A549 (cell line): ENCODE measurements around the gene TTL. TPM values are rescaled to one million over a fixed set of nuclear protein-coding genes. Genes with fewer than 3 reads are reported as not detected.
"Not testable (repeated sequence)": the region's sequence is repeated elsewhere in the genome, so short reads cannot be mapped to it uniquely, and the experiment has no call there.

Experiments
- ATAC-seq, 2 experiments: fragments of 200-7000 bp in 1 of 2; fragments of >200 bp in 1 of 2; cut with Nextera tagmentation in 1 of 2; cut with Tn5 transposase in 1 of 2; 3 replicates each; pipeline versions ENCODE4 v1.8.0 to v1.9.1; 2018 to 2020; ENCODE audit warnings: mild to moderate bottlenecking in 1 of 2, moderate library complexity in 1 of 2
- CTCF ChIA-PET: fragments of 300-600 bp; sonication (Branson Sonifier 250); formaldehyde crosslinking; extraction: SDS; loops from one replicate; lab custom pipeline; 2021; ENCODE audit warnings: antibody characterized with exemption, inconsistent platforms; lab: Yijun Ruan, JAX
- POLR2A ChIA-PET: fragments of 350-600 bp; formaldehyde crosslinking; extraction: SDS; loops from one replicate; lab custom pipeline; 2021; ENCODE audit warnings: antibody characterized with exemption, inconsistent platforms; lab: Yijun Ruan, JAX
- DNase-seq, 2 experiments: peaks; one replicate each; pipeline versions ENCODE4 v3.0.0 to v3.0.0-alpha.2; 2011 to 2016; ENCODE audit warnings: low read depth in 1 of 2, low spot score in 1 of 2
- FAIRE-seq: peaks from 2 replicates; lab custom pipeline; 2011; peaks lifted over from hg19 to GRCh38; lab: Jason Lieb, UNC
- H3K27ac ChIP-seq, 2 experiments: fragments of >200 bp; sonication (Bioruptor Twin); formaldehyde crosslinking; 3 replicates each; pipeline ENCODE4 v1.5.1; 2016 to 2017
- H3K4me1 ChIP-seq: fragments of >200 bp; sonication (Bioruptor Twin); formaldehyde crosslinking; 3 replicates; pipeline ENCODE4 v1.6.1; 2016
- H3K4me2 ChIP-seq: fragments of >200 bp; sonication (Bioruptor Twin); formaldehyde crosslinking; 3 replicates; pipeline ENCODE4 v1.6.1; 2016
- H3K4me3 ChIP-seq: fragments of >200 bp; sonication (Bioruptor Twin); formaldehyde crosslinking; 3 replicates; pipeline ENCODE4 v1.5.1; 2016
- H3K9me3 ChIP-seq: fragments of >200 bp; sonication (Bioruptor Twin); formaldehyde crosslinking; 3 replicates; pipeline ENCODE4 v1.6.1; 2016
- BHLHE40 ChIP-seq: IDR thresholded peaks from 2 replicates; pipeline ENCODE4 v1.6.1; 2012; ENCODE audit warnings: low read depth, low read length, inconsistent platforms
- CBX8 ChIP-seq: fragments of 200-600 bp; sonication (generic); IDR thresholded peaks from 2 replicates; pipeline ENCODE4 v1.6.1; 2016
- CHD4 ChIP-seq: fragments of 200-600 bp; sonication (generic); IDR thresholded peaks from 2 replicates; pipeline ENCODE4 v1.6.1; 2016; ENCODE audit warnings: antibody characterized with exemption, mild to moderate bottlenecking, borderline replicate concordance
- FOXS1 ChIP-seq: fragments of 250-450 bp; sonication (Bioruptor Pico); IDR thresholded peaks from 2 replicates; pipeline ENCODE4 v1.5.0; 2020; ENCODE audit warnings: mild to moderate bottlenecking, moderate library complexity
- GATA3 ChIP-seq: IDR thresholded peaks from 2 replicates; pipeline ENCODE4 v1.6.1; 2012; ENCODE audit warnings: borderline replicate concordance
- HOXA7 ChIP-seq: fragments of 250-450 bp; sonication (Bioruptor Pico); IDR thresholded peaks from 2 replicates; pipeline ENCODE4 v1.5.0; 2020; ENCODE audit warnings: mild to moderate bottlenecking, moderate library complexity
- JUNB ChIP-seq: fragments of >200 bp; sonication (Bioruptor Twin); formaldehyde crosslinking; IDR thresholded peaks from 2 replicates; pipeline ENCODE4 v1.6.1; 2016
- MAZ ChIP-seq: fragments of 150-350 bp; IDR thresholded peaks from 2 replicates; pipeline ENCODE4 v1.6.1; 2014; ENCODE audit warnings: antibody characterized with exemption, low read depth, low read length, borderline replicate concordance
- MYC ChIP-seq: IDR thresholded peaks from 2 replicates; pipeline ENCODE4 v1.6.1; 2012; ENCODE audit warnings: mild to moderate bottlenecking, inconsistent platforms, low read length, improper control_type of control experiment, borderline replicate concordance
- PBX3 ChIP-seq: IDR thresholded peaks from 2 replicates; pipeline ENCODE4 v1.6.1; 2012
- PHF8 ChIP-seq: fragments of 200-600 bp; sonication (generic); IDR thresholded peaks from 2 replicates; pipeline ENCODE4 v1.6.1; 2016; ENCODE audit warnings: low read depth, mild to moderate bottlenecking, antibody characterized with exemption, moderate library complexity, borderline replicate concordance
- POLR2AphosphoS2 ChIP-seq: conservative IDR thresholded peaks from 2 replicates; pipeline ENCODE4 v1.6.1; 2012; ENCODE audit warnings: low read length, improper control_type of control experiment, inconsistent platforms
- RAD21 ChIP-seq, 2 experiments: fragments of >200 bp in 1 of 2; sonication (Bioruptor Twin) in 1 of 2; formaldehyde crosslinking in 1 of 2; IDR thresholded peaks in 1 of 2; conservative IDR thresholded peaks in 1 of 2; 2 replicates in 1 of 2; 3 replicates in 1 of 2; pipeline ENCODE4 v1.6.1; 2012 to 2018; ENCODE audit warnings: inconsistent platforms in 1 of 2
- RCOR1 ChIP-seq: fragments of 150-350 bp; IDR thresholded peaks from 2 replicates; pipeline ENCODE4 v1.6.1; 2014; ENCODE audit warnings: antibody characterized with exemption, low read length, low read depth
- SMC3 ChIP-seq: fragments of >200 bp; sonication (Bioruptor Twin); formaldehyde crosslinking; IDR thresholded peaks from 3 replicates; pipeline ENCODE4 v1.6.1; 2018; ENCODE audit warnings: inconsistent platforms
- TP53 ChIP-seq: fragments of 250-450 bp; sonication (Bioruptor Pico); IDR thresholded peaks from 2 replicates; pipeline ENCODE4 v1.5.0; 2021; ENCODE audit warnings: mild to moderate bottlenecking, moderate library complexity
- USF2 ChIP-seq: fragments of 450-650 bp; IDR thresholded peaks from 2 replicates; pipeline ENCODE4 v1.6.1; 2014; ENCODE audit warnings: antibody characterized with exemption
- ZFP36 ChIP-seq: fragments of 450-650 bp; IDR thresholded peaks from 2 replicates; pipeline ENCODE4 v1.6.1; 2014; ENCODE audit warnings: borderline replicate concordance; ENCODE audit not compliant: partially characterized antibody
- WGBS: methylation state at CpG from one replicate; pipeline ENCODE4 v1.1.6; 2017; ENCODE audit errors: missing lambda C conversion rate; 5-methylcytosine and 5-hydroxymethylcytosine counted together
- polyA plus RNA-seq, 4 experiments: library from polyadenylated mRNA; depleted of rRNA in 3 of 4; stranded (reverse); fragments of >200 nt; fragmentation: RNase III in 1 of 4; extraction: RNeasy Plus Mini Kit Qiagen cat#74134 plus additional on column Dnase treatment in 1 of 4; gene quantifications; 2 replicates in 3 of 4; 3 replicates in 1 of 4; pipeline ENCODE4 v1.2.3, GENCODE V29; 2011 to 2017
- TF ChIP-seq, protein P1 (sequence below): fragments of >200 bp; sonication (Bioruptor Twin); formaldehyde crosslinking; IDR thresholded peaks from 3 replicates; pipeline ENCODE4 v1.5.1; 2016

TTL gene
- polyA plus RNA-seq, 2 of the 4 experiments (the other 2 are of a cell fraction) = 29.7 to 33.1 TPM

GRCh38 chr2:112500850-112501484, 19.0 kb downstream of the TTL start:
- H3K4me3 ChIP-seq = not testable (repeated sequence)
- TF ChIP-seq RAD21 (conservative IDR thresholded peaks at IDR 0.05 in 1 of 2, IDR thresholded peaks at IDR 0.05 in 1 of 2) (peak; percentile 48 to 57), USF2 (peak; percentile 36; the same call in 1 of the 2 replicates), SMC3 (peak; percentile 31; the same call in 2 of the 3 replicates)
- TF ChIP-seq, protein P1, sequence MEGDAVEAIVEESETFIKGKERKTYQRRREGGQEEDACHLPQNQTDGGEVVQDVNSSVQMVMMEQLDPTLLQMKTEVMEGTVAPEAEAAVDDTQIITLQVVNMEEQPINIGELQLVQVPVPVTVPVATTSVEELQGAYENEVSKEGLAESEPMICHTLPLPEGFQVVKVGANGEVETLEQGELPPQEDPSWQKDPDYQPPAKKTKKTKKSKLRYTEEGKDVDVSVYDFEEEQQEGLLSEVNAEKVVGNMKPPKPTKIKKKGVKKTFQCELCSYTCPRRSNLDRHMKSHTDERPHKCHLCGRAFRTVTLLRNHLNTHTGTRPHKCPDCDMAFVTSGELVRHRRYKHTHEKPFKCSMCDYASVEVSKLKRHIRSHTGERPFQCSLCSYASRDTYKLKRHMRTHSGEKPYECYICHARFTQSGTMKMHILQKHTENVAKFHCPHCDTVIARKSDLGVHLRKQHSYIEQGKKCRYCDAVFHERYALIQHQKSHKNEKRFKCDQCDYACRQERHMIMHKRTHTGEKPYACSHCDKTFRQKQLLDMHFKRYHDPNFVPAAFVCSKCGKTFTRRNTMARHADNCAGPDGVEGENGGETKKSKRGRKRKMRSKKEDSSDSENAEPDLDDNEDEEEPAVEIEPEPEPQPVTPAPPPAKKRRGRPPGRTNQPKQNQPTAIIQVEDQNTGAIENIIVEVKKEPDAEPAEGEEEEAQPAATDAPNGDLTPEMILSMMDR = peak; percentile 36; the same call in 2 of the 3 replicates
- TF ChIP-seq, all 56 proteins: peak for 4; not testable (repeated sequence) for 52
- H3K27ac ChIP-seq, POLR2A ChIA-PET, H3K4me2 ChIP-seq, H3K4me1 ChIP-seq, FAIRE-seq, H3K9me3 ChIP-seq: not testable (repeated sequence)
- CTCF ChIA-PET = interaction anchor here (0.5 to 0.9 kb wide), 5 partner anchors 9 to 226 kb away, joined by 3 to 5 read pairs (median 3); no protein-coding TSS in a partner anchor
- DNase-seq (peak in 1 of 2 experiments; percentile 65), ATAC-seq (peak; percentile 80 to 93; a peak in 5 of 6 replicates)
- WGBS = 39% methylated on average over 10 of the region's 10 CpGs

DNA sequence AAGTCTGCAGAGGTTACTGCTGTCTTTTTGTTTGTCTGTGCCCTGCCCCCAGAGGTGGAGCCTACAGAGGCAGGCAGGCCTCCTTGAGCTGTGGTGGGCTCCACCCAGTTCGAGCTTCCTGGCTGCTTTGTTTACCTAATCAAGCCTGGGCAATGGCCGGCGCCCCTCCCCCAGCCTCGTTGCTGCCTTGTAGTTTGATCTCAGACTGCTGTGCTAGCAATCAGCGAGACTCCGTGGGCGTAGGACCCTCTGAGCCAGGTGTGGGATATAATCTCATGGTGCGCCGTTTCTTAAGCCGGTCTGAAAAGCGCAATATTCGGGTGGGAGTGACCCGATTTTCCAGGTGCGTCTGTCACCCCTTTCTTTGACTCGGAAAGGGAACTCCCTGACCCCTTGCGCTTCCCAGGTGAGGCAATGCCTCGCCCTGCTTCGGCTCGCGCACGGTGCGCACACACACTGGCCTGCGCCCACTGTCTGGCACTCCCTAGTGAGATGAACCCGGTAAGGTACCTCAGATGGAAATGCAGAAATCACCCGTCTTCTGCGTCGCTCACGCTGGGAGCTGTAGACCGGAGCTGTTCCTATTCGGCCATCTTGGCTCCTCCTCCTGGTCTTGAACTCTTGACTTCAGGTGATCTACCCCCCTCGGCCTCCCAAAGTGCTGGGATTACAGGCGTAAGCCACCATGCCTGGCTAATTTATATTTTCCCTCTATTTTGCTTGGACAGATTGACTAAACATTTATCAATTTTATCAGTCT, 27.5 kb downstream of the TTL start:
- H3K4me2 ChIP-seq, H3K27ac ChIP-seq, H3K9me3 ChIP-seq, FAIRE-seq, DNase-seq, POLR2A ChIA-PET, H3K4me3 ChIP-seq, ATAC-seq, H3K4me1 ChIP-seq: not testable (repeated sequence)
- WGBS = 93% methylated on average over 13 of the region's 32 CpGs
- CTCF ChIA-PET = interaction anchor here (0.8 kb wide), 2 partner anchors 9 to 29 kb away, joined by 4 read pairs; no protein-coding TSS in a partner anchor

DNA sequence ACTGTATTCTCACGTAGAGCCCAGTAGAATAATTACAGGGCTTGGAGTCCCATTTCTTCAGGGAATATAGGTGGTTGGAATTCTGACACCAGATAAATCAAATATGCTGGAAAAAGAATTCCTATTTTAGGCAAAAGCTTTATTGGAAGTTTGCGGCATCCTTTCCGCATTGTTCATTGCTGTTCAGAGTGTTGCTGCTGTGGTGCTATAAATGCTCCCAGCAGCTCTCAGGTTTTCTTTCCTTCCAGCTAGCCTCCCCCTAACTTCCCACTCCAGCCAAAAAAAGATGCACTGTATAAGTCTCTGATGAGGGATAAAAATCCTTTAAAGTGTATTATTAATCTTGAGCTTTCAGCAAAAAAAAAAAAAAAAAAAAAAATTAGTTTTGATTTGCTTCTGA, 34.8 kb downstream of the TTL start:
- Histone ChIP-seq H3K9me3 (peaks cover 9% of the 10 kb centered on the region; the same call in 1 of the 3 replicates), H3K27ac (no peak overlapping the region), H3K4me3 (no peak overlapping the region), H3K4me1 (no peaks in the 10 kb centered on the region), H3K4me2 (no peak overlapping the region)
- CTCF ChIA-PET = no interaction called here
- ATAC-seq = no peak
- DNase-seq = no peak
- FAIRE-seq = no peak
- no peak for TF ChIP-seq RCOR1
- no peak for TF ChIP-seq BHLHE40
- no peak for TF ChIP-seq FOXS1 (CRISPR knock-in tag)
- TF ChIP-seq PHF8 = no peak
- no peak for TF ChIP-seq MAZ
- TF ChIP-seq JUNB = no peak
- TF ChIP-seq CHD4 = no peak
- no peak for TF ChIP-seq POLR2AphosphoS2
- TF ChIP-seq USF2 = no peak
- TF ChIP-seq MYC = no peak
- no peak for TF ChIP-seq RAD21 (conservative IDR thresholded peaks at IDR 0.05 in 1 of 2, IDR thresholded peaks at IDR 0.05 in 1 of 2)
- TF ChIP-seq ZFP36 = no peak
- TF ChIP-seq PBX3 = no peak
- no peak for TF ChIP-seq HOXA7 (CRISPR knock-in tag)
- TF ChIP-seq TP53 (CRISPR knock-in tag) = no peak
- no peak for TF ChIP-seq CBX8
- TF ChIP-seq GATA3 = no peak
- TF ChIP-seq SMC3 = no peak
- WGBS = 98% methylated on average over 3 of the region's 3 CpGs
- POLR2A ChIA-PET = no interaction called here
